Measurements from ENCODE around the gene ANTXR1. TPM values are rescaled to one million over a fixed set of nuclear protein-coding genes. Genes with fewer than 3 reads are reported as not detected.

The ANTXR1 gene
- total RNA-seq, 3 donors from 2014 or later (not counting 1 experiment from before 2014, with no cell fraction given): not detected

DNA sequence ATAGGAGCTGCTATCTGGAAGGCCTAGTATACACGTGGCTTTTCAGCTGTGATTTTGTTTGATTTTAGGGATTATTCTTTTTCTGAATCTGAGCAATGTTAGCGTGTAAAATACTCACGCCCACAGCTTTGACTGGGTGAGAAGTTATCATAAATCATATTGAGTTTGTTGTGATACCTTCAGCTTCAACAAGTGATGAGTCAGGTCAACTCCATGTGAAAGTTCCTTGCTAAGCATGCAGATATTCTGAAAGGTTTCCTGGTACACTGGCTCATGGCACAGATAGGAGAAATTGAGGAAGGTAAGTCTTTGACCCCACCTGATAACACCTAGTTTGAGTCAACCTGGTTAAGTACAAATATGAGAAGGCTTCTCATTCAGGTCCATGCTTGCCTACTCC, 38.7 kb upstream of the ANTXR1 start, which contains the start of gene GKN1:
Gene GKN1 (plus strand): TSS at position 386 of the 400 bp plus-strand sequence. CDS start 42 bp downstream, outside the sequence.
- no peaks in the 10 kb centered on the region for H3K36me3 Mint-ChIP-seq
- H3K27ac ChIP-seq (ENCODE audit: low read length): no peak within 1 kb of the TSS
- WGBS (ENCODE audit: insufficient coverage): 71% methylated on average over 3 of the region's 3 CpGs

DNA sequence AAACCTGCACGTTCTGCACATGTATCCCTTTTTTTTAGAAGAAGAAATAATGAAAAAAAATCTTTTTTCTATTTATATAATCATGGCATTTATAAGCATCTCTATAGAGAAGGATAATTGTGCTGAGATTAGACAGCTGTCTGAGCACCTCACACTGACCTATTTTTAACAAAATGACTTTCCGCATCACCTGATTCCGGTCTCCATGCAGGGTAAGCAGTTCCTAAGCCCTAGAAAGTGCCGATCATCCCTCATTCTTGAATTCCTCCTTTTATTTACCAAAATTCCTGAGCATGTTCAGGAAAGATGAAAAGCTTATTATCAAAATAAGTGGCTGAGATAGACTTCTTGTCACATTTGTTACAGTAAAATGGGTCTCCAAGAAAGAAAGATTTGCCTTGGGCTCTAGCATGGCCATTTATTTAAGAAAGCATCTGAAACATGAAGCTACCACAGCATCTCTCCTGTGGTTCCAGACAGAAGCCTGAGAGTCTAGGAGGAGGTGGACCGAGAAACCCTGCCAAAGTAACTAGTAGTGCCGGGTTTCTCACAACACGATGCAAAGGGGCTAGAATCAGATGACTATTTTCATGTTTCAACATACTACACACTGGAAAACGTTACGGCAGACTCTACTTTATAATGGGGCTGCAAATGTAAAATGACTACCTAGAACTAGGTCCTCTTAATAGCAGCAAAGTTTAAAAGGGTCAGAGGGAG, 37.9 kb upstream of the ANTXR1 start:
- TF ChIP-seq, protein P1, sequence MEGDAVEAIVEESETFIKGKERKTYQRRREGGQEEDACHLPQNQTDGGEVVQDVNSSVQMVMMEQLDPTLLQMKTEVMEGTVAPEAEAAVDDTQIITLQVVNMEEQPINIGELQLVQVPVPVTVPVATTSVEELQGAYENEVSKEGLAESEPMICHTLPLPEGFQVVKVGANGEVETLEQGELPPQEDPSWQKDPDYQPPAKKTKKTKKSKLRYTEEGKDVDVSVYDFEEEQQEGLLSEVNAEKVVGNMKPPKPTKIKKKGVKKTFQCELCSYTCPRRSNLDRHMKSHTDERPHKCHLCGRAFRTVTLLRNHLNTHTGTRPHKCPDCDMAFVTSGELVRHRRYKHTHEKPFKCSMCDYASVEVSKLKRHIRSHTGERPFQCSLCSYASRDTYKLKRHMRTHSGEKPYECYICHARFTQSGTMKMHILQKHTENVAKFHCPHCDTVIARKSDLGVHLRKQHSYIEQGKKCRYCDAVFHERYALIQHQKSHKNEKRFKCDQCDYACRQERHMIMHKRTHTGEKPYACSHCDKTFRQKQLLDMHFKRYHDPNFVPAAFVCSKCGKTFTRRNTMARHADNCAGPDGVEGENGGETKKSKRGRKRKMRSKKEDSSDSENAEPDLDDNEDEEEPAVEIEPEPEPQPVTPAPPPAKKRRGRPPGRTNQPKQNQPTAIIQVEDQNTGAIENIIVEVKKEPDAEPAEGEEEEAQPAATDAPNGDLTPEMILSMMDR (IDR thresholded peaks at IDR 0.05): no peak
- ATAC-seq (no peak), DNase-seq (no peak)
- no peaks in the 10 kb centered on the region for H3K9me3 Mint-ChIP-seq
- 84% methylated on average over 8 of the region's 9 CpGs for WGBS (ENCODE audit: insufficient coverage)
- intact Hi-C loops (cut with micrococcal nuclease): no loop called here
- Histone ChIP-seq H3K4me3 (ENCODE audit: low read length) (no peak overlapping the region), H3K9me3 (ENCODE audit: control insufficient read depth, insufficient read depth, low read length) (no peaks in the 10 kb centered on the region), H3K27ac (ENCODE audit: low read length) (no peak overlapping the region), H3K27me3 (ENCODE audit: control insufficient read depth, insufficient read depth, low read length) (peaks cover 4% of the 10 kb centered on the region), H3K36me3 (ENCODE audit: control insufficient read depth, insufficient read depth, low read length) (no peaks in the 10 kb centered on the region), H3K4me1 (ENCODE audit: control insufficient read depth, insufficient read depth, low read length) (no peaks in the 10 kb centered on the region)
- no peaks in the 10 kb centered on the region for H3K36me3 Mint-ChIP-seq
- H3K27ac Mint-ChIP-seq: no peak overlapping the region
- no peak overlapping the region for H3K4me3 Mint-ChIP-seq
- H3K4me1 Mint-ChIP-seq: no peaks in the 10 kb centered on the region
- peaks cover 20 to 27% of the 10 kb centered on the region in 2 donors for H3K27me3 Mint-ChIP-seq (ENCODE audit: low read depth in 2 of 2)

More for the DNA sequence above, 38.7 kb upstream of the ANTXR1 start, which contains the start of gene GKN1:
- no peaks in the 10 kb centered on the region for H3K36me3 ChIP-seq (ENCODE audit: control insufficient read depth, insufficient read depth, low read length)
- H3K4me1 ChIP-seq (ENCODE audit: control insufficient read depth, insufficient read depth, low read length): no peaks in the 10 kb centered on the region
- no peak for ATAC-seq
- TF ChIP-seq, protein P1 (IDR thresholded peaks at IDR 0.05): no peak
- no peak for DNase-seq
- Mint-ChIP-seq H3K4me1 (no peaks in the 10 kb centered on the region), H3K27me3 (ENCODE audit: low read depth in 2 of 2) (peaks cover 16 to 21% of the 10 kb centered on the region in 2 donors), H3K27ac (no peak within 1 kb of the TSS), H3K9me3 (no peaks in the 10 kb centered on the region), H3K4me3 (no peak within 1 kb of the TSS)
- intact Hi-C loops (cut with micrococcal nuclease): no loop called here
- peaks cover 2% of the 10 kb centered on the region for H3K27me3 ChIP-seq (ENCODE audit: control insufficient read depth, insufficient read depth, low read length)
- no peak within 1 kb of the TSS for H3K4me3 ChIP-seq (ENCODE audit: low read length)
- no peaks in the 10 kb centered on the region for H3K9me3 ChIP-seq (ENCODE audit: control insufficient read depth, insufficient read depth, low read length)

DNA sequence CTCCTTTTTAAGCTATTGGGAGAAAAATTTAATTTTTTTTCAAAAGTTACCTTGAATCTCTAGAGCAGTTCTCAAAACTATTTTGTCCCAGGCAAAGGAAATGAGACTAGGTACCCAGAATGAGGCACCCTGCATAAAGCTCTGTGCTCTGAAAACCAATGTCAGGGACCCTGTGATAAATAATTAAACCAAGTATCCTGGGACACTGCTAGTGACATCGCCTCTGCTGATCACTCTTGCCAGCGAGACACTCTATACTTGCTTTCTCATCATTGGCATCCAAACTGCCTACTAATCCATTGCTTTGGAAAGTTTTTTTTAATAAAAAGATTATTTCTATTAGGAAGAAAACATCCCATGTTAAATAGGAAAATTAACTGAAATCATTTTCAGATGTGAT, 37.1 kb upstream of the ANTXR1 start:
- H3K27ac Mint-ChIP-seq: no peak overlapping the region
- Histone ChIP-seq H3K4me1 (ENCODE audit: control insufficient read depth, insufficient read depth, low read length) (no peaks in the 10 kb centered on the region), H3K27ac (ENCODE audit: low read length) (no peak overlapping the region), H3K9me3 (ENCODE audit: control insufficient read depth, insufficient read depth, low read length) (no peaks in the 10 kb centered on the region), H3K4me3 (ENCODE audit: low read length) (no peak overlapping the region), H3K27me3 (ENCODE audit: control insufficient read depth, insufficient read depth, low read length) (peaks cover 4% of the 10 kb centered on the region), H3K36me3 (ENCODE audit: control insufficient read depth, insufficient read depth, low read length) (no peaks in the 10 kb centered on the region)
- no peak overlapping the region for H3K4me3 Mint-ChIP-seq
- no peaks in the 10 kb centered on the region for H3K36me3 Mint-ChIP-seq
- TF ChIP-seq, protein P1 (IDR thresholded peaks at IDR 0.05): no peak
- H3K9me3 Mint-ChIP-seq: no peaks in the 10 kb centered on the region
- WGBS (ENCODE audit: insufficient coverage): 100% methylated on average over 2 of the region's 2 CpGs
- no peak for ATAC-seq
- peaks cover 20 to 35% of the 10 kb centered on the region in 2 donors for H3K27me3 Mint-ChIP-seq (ENCODE audit: low read depth in 2 of 2)
- no peak for DNase-seq
- intact Hi-C loops (cut with micrococcal nuclease): no loop called here
- no peaks in the 10 kb centered on the region for H3K4me1 Mint-ChIP-seq
